GM12801 (cell line): ENCODE data around the gene ABCC6.

Experiments
- TF ChIP-seq, protein P1 (sequence below): IDR thresholded peaks from one replicate; pipeline ENCODE4 v1.5.1; 2011; ENCODE audit warnings: control low read depth; ENCODE audit not compliant: insufficient read length; ENCODE audit errors: extremely low read depth

ABCC6 gene

DNA sequence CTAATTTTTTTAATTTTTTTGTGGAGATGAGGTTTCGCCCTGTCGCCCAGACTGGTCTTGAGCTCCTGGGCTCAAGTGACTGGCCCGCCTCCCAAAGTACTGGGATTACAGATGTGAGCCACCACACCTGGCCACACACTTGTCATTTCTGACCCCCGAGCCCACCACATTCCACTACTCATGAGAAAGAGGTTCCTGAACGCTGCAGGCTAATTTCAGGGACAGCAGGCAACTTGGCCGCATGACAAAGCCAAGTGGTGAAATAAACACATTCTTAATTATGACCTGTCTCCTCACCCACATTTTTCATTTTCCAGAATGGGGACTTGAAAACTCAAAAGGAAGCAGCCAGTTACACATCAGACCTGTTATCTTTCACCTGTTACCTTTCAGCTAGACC lies 114.5 kb downstream of the ABCC6 start:
- TF ChIP-seq, protein P1, sequence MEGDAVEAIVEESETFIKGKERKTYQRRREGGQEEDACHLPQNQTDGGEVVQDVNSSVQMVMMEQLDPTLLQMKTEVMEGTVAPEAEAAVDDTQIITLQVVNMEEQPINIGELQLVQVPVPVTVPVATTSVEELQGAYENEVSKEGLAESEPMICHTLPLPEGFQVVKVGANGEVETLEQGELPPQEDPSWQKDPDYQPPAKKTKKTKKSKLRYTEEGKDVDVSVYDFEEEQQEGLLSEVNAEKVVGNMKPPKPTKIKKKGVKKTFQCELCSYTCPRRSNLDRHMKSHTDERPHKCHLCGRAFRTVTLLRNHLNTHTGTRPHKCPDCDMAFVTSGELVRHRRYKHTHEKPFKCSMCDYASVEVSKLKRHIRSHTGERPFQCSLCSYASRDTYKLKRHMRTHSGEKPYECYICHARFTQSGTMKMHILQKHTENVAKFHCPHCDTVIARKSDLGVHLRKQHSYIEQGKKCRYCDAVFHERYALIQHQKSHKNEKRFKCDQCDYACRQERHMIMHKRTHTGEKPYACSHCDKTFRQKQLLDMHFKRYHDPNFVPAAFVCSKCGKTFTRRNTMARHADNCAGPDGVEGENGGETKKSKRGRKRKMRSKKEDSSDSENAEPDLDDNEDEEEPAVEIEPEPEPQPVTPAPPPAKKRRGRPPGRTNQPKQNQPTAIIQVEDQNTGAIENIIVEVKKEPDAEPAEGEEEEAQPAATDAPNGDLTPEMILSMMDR, result no peak

DNA sequence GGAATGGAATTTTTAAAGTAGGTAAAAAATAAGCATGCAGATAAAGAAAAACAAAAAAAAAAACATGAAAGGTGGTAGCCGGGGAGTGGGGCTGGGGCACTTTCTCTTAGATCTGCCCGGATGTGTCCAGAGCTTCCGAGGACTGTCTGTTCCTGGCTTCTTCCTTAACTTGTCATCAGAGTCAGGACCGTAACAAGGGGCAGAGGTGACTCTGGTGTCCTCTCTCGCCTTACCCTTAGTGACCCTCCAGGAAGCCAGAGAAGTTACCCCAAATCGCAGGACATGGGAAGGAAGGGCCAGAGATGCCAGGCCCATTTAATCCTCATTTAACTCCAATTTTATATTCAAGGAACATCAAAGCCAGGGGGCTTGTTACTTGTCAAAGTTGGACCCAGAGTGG lies 115.5 kb downstream of the ABCC6 start:
- TF ChIP-seq, protein P1, result no peak

DNA sequence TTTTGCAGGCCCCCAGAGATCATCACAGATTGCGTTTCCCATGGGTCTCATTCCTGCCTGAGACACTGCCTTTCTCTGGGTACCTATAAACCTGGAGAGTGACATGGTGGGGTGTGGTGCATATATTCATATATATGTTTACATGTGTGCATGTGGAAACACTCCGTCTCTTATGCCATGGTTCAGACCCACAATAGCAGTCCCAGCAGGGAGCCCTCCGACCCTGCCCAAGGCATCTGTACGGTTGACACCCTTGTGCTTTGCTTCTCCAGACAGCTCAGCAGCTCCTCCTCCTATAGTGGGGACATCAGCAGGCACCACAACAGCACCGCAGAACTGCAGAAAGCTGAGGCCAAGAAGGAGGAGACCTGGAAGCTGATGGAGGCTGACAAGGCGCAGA lies 116.8 kb downstream of the ABCC6 start:
- TF ChIP-seq, protein P1, result no peak

DNA sequence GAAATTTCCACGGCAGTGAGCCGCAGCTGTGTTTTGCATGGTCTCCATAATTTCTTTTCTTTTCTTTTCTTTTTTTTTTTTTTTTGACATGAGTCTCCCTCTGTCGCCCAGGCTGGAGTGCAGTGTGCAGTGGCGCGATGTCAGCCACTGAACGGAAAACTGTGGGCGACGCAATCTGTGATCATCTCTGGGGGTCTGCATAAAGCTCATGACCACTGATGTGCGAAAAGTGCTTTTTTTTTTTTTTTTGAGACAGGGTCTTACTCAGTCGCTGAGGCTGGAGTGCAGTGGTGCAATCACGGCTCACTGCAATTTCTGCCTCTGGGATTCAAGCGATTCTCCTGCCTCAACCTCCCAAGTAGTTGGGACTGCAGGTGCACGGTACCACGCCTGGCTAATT lies 117.6 kb downstream of the ABCC6 start:
- TF ChIP-seq, protein P1, result no peak

DNA sequence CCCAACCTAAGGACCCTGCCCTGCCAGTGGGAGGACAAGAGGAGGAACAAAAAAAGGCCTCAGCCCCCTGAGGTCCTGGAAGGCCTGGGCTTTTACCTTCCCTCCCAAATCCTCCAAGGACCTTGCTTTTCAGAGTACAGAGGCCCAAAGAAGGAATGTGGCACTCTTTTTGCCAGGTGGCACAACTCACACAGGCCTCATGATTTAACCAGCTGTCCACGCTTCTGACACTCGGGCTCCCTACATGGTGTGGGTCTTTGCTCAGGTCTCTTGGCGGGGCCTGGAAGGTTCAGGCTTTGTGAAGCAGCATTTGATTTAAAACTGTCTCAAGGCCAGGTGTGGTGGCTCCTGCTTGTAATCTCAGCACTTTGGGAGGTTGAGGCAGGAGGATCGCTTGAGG lies 120.6 kb downstream of the ABCC6 start:
- TF ChIP-seq, protein P1, result no peak

DNA sequence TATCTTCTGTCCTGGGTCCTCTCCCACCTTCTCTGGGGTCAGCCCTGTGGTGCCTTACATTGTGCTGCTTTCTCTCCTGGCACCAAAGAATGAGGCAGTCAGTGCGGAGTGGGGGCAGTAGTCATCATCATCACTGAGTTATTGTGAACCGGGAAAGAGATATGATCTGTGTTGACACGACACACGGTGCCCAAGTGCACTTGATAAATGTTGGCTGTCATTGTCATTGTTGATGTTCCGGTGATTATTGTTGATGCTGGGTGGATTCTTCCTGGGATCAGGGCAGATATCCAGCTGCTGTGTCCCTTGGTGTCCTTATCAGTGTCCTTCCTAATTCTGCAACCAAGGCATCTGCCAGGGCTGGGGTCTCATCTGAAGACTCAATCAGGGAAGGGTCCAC lies 121.7 kb downstream of the ABCC6 start:
- TF ChIP-seq, protein P1, result no peak

DNA sequence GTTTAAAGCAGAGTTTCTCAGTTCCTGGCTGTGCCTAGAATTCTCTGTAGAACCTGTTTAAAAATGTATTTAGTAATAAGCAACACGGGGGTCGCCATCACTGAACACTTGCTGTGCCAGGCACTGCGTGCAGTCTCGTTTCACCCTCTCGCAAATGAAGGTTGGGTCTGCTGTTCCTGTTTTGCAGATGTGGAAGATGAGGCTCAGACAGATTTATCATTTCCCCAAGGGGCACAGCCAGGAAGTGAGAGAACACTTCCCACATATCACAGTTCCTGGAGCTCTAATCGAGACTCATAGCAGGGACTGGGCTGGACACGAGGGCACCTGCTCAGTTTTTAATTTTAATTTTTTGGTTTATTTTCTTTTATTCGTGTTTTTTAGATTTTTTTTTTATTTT lies 122.7 kb downstream of the ABCC6 start:
- TF ChIP-seq, protein P1, result no peak

DNA sequence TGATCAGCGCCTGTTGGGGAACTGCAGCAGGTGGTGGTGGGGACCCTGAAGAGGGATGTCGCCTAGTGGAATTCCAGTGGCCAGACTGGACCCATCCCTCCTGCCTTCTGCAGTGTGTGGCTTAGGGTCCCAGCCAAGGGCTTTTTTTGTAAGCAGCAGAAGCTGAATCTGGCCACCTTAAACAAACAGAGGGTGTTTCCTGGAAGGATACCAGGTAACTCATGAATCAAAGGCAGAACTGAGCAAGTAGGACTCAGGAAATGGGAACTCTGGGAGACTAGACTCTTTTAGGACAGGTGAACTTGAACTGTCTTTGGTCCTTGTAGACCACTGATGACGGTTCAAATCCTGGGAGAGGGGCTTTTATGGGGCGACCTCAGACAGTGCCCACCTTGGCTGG lies 124.0 kb downstream of the ABCC6 start:
- TF ChIP-seq, protein P1, result no peak
